Sigmoid colon (tissue), 4 donors: Measurements from ENCODE around the gene SMYD5.

Source experiments
- EP300 ChIP-seq, 4 donors: sonication (generic); formaldehyde crosslinking; IDR thresholded peaks; one replicate each; pipeline ENCODE4 v1.6.1; 2017; ENCODE audit warnings: antibody characterized with exemption in 4 of 4
- POLR2A ChIP-seq, 2 donors: fragments of 450-650 bp; IDR thresholded peaks; one replicate each; pipeline ENCODE4 v1.6.1; 2016; ENCODE audit warnings: antibody characterized with exemption in 2 of 2, mild to moderate bottlenecking in 2 of 2, moderate library complexity in 2 of 2

DNA sequence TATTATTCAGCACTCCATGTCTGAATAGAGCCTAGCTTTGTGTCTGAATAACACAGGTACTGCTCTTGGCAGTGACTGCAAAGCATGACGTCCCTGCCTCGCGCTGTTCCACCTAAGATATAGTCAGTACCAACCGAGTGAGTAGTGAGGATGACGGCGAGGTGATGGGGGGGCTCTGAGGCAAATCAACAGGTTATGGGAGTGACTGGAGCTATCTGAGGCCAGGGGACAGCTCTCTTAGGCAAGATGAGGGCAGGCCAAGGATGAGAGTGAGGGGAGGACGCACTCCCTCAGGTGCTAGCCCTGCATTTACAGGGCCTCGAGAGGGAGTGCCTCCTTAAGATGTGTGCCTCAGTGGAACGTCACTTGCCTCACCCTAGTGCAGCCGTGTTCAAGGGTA, 39.8 kb upstream of the SMYD5 start:
- no peak for TF ChIP-seq EP300 (IDR thresholded peaks at IDR 0.05)
- no peak for TF ChIP-seq POLR2A (IDR thresholded peaks at IDR 0.05)
